HG03139 (cell line): ENCODE measurements around the gene MYL5.
"Not testable (repeated sequence)": the region's sequence is repeated elsewhere in the genome, so short reads cannot be mapped to it uniquely, and the experiment has no call there.

ENCODE experiments used
- ATAC-seq: cut with Tn5 transposase; IDR thresholded peaks from one replicate; pipeline ENCODE4 v1.9.1; 2021; ENCODE audit not compliant: unreplicated experiment

MYL5 gene

DNA sequence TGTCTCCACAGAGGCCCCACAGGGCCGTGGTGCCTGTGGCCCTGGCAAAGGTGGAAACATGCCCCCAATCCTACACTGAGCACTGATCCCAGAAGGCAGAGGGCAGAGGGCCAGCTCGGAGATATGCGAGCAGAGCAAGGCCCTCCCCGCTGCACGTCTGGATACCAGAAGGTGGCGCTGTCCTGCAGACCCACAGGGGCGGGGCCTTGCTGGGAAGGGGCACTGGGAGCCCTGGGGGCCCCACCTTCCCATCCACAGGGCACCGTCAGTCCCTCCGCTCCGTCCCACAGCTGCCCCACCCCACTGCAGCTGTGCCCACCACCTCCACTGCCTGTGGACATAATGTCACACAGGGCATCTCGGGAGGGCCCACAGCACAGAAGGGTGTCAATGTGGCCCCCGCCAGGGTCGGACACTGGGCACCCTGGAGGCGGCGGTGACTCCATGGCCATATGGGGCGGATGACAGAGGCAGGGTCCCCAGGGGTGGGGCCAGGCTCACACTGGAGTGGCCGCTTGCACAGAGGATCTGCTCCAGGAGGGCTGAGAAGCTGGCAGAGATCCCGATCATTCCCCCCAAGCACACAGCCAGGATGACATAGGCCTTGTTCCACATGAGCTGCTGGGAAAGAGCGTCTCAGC is 9.8 kb downstream of the MYL5 start:
- ATAC-seq: no peak

DNA sequence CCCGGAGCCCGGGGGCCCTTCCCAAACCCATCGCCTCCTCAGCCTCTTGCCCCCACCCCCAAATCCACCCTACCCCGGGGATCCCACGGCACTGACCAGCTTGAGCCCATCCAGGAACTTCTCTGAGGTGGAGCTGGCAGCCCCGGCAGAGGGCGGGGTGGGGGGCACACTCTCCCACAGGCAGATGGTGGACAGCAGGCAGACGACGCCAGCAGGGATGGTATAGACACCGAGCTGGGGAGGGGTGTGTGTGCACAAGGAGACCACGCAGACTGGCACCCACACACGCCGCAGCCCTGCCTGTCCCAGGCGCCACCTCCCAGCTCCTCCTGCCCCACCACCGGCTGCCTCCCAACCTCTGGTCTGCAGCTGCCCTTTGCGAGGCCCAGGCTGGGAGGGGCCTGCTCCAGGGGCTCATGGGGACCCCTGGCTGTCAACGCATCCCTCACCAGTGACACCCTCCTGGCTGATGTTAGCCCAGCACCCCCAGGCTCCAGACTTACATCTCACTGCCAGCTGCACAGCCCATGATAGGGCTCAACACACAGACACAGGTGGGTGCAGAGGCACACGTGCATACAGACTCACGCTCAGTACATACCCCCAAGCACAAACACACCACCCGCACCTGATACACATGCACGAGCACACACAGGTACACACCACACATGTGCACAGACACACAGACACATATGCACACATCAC is 10.4 kb downstream of the MYL5 start:
- ATAC-seq: no peak

DNA sequence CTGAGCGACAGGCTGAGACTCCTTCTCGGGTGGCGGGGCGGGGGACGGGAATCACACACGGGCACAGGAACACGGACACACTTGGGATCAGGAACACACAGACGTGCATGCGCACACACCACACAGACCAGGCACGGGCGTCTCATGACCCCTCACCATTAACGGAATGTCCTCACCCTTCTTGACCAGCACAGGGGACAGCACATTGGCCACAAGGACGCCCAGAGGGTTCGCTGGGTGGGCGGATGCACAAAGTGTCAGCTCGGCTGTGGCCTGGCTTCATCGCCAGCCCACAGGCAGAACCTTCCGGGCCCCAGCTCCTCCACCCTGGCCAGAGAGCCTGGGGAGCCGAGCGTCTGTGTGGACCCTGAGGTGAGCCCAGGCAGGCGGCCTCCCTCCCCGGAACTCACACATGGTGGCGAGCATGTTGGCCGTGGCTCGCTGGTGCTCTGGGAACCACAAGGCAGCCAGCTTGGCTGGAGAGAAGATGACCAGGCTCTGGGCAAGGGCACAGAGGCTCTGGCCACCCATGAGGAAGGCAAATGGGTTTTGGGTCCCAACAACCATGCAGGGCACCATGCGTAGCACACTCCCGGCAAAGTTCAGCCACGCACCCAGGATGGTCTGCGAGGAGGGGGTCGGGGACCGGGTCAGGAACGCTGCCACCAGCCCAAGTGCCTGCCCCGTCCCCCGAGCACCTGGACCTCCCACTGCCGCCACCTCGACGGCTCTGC is 11.5 kb downstream of the MYL5 start:
- ATAC-seq: no peak

DNA sequence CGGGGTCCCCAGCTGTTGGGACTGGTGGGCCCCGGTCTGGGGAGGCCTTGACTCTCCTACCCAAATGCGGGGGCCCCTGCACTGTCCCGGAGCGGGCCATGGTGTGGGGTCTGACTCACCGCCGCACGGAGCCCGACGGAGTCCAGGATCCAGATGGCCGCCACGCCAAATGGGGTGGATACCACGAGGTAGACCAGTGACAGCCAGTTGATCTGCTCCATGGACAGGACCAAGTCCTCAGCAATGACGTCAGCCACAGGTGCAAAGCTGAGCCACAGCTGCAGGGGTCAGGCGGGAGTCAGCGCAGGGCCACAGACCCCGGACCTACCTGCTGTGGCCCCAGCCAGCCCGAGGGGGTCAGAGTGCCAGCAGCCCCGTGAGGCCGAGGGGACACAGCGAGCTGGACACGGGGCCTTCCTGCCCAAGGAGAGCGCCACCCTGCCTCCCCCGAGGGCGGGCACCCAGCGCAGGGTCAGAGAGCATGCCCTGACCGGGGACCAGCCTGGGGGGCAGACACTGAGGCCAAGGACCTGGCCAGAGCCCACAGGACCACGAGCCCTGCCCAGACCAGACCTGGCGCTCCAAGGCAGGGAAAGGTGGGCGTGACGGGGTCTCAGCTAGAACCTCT is 12.2 kb downstream of the MYL5 start:
- no peak for ATAC-seq

DNA sequence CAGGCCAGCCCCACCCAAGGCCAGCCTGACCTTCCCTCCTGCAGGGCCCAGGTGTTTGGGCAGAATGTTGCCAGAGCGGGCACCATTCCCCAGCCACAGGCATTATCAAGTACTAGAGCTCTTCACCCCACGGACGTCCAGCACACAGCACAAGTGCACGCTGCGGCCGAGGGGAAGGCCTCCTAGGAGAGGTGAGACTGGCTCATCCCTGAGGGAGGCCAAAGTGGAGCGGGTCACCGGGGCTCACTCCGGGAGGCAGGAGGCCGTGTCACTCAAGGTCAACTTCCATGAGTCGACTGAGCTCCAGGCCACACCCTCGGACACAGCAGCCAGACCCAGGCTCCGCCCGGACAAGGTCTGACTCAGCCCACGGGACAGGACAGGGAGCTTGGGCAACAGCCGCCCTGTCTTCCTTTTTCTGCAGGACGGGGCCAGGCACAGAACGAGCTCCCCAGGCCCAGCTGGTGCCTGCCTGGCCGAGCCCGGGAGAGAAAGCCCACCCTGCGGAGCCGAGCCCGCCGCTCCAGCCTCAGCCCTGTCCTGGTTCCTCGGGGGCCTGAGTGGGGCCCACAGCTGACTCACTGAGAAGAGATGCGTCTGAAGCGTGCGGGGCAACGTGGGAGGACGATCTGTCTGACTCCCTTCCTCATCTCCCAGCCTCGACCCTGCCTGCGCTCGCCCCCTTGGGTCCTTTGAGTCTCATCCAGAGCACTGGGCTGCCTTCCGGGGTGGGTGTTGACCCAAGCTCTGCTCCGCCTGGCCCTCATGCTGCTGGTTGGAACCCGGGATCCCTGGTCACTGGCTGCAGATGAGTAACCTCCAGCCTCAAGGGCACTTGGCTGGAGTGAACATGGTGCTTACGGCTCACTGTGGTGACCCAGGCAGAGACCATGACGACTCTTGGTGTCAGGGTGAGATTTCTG is 13.0 kb downstream of the MYL5 start:
- no peak for ATAC-seq

DNA sequence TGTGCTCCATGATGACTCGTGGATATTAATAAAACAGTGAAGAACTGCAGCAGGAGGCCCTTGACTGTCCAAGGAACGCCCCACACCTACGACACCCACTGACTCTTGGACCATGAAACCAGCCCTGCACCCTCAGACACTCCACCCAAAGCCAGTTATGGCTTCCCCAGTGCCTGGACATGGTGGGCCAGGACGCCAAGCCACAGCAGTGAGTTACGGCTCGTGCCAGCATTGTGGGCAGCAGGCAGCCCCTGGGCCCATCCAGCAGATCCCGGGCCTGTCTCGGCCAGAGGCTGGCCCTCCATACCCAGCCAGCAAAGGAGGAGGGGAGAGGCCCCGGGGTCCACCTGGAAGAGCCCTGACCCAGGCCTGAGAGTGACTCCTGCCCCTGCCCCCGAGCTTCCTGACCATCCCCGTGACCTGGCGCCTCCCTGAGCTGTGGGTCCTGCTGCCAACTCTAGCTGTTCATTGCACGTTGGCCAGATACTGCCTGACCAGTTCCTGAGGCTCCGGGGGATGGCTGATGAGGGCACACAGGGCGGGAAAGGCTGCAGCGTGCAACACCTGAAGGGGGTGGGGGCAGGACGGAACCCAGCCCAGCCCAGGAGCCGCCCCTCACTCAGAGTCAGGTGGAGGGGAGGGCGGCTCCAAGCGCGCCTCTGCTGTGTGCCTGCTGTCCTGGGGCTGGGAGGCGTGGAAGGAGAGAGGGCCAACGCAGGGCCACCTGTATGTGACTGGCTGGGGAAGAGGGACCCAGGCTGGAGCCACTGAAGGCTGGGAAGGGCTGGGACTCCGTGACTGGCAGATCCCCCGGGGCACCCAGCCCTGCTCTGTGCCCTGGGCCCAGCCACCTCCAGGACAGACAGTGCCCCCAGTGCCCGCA is 13.9 kb downstream of the MYL5 start:
- no peak for ATAC-seq

DNA sequence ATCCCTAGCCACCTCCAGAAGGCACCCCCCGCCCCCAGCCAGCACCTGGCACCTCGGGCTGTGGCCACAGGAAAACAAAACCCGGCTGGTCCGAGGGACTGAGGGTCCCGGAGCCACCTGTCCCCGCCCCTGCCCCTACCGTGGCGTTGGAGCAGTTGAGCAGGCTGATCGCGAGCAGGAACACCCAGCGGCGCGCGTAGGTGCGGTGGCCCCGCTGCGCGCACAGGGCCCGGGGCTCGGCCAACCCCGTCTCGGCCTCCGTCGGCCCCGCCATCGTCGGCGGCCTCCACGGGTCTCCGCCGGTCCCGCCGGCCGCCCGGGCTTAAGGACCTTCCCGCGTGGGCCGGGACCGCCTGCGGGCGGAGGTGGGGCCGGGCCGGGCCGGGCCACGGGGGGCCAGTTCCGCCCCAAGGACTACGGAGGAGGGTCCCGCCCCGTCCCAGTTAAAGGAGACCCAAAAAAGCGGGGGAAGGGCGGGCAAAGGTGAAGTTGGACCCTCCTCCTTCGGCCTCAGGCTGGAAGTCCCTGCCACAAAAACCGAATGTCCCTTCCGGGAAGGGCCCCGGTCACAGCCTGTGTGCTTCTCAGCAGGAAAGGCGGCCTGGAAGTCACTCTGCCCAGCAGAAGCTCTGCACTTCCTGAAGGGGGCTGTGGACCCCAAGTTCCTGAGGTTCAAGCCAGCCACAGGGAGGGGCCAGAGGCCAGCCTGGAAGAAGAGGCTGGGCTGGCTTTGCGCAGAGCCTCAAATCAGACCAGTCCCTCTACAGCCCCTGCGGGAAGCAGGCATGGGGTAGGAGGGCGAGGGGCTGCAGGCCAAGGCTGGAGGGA is 14.7 kb downstream of the MYL5 start, which contains the start of gene SLC49A3:
SLC49A3 (minus strand) TSS at position 298 of the 828 bp plus-strand sequence; CDS start at position 274, 24 bp downstream.
- no peak for ATAC-seq

DNA sequence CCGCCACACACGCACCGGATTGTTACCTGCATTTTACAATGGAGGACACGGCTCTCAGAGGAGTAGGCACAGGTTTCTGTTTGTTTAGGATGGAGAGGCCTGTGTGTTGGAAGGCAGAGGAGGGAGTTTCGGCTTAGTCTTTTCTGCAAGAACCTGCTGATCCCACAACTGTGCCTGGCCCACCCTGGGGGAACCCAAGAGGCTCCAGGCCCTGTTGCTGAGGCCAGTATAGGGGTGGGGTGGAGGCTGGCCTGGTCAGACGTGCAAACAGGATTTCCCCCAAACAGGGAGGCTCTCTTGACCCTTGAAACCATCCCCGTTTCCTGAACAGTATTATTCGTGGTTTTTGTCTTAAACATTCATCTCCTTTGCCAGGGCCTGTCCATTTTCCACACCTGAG is 15.4 kb downstream of the MYL5 start:
- no peak for ATAC-seq

DNA sequence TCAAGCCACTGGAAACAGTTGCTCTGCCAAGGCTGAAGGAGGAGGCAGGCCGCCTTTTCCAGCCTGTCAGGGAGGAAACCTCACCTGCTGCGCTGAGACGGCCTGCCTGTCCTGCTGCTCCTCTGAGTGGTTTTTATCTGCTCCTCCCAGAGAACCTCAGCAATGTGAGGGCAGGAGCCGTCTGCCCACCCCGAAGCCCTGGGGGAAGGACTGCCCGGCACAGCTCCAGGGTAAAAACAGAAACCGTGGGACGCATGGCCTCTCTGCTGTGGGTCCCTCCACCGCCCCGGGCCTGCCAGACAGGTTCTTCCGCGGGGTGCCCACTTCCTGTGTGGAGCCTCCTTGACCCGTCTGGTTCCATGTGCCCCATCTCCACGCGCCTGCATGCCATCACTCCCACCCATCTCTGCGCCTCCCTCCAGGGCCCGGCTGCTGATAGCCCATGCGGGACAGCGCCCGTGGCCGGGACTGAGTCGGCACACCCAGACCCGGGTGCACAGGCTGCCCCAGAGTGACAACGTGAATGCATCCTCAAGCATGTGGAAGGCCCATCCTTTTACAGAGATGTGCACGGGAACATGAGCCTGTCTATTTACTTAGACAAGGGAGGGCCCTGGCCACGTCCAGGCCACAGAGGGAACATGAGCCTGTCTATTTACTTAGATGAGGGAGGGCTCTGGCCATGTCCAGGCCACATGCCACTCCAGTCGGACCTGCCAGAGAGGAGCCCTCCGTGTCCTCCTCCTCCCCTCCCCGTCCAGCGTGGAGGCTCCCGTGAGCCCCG is 18.6 kb downstream of the MYL5 start:
- ATAC-seq: no peak

DNA sequence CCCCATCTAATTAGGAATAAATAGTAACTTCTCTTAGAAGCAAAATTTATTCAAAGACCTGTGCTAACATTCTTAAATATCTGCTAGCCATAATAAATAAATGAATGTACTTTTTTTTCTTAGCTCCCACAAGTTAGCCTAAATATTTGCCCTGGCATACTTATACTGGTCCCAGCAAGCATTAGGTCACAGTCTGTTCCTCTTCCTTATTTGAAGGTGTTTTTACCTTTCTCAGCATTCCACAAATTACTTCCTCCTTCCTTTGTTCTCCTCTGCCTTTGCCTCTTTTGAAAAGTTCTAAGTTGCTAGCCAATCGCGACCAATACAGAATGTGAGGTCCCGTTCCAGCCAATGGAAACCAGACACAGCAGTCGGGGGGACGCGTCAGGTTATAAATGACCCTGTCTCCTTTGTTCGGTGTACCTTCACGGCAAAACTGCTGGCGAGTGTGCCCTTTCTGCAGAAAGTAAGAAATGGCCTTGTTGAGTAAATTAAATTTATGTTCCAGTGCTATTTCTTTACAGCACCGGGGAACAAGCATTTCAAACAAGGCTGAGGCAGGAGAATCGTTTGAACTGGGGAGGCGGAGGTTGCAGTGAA is 20.1 kb downstream of the MYL5 start:
- not testable (repeated sequence) for ATAC-seq

DNA sequence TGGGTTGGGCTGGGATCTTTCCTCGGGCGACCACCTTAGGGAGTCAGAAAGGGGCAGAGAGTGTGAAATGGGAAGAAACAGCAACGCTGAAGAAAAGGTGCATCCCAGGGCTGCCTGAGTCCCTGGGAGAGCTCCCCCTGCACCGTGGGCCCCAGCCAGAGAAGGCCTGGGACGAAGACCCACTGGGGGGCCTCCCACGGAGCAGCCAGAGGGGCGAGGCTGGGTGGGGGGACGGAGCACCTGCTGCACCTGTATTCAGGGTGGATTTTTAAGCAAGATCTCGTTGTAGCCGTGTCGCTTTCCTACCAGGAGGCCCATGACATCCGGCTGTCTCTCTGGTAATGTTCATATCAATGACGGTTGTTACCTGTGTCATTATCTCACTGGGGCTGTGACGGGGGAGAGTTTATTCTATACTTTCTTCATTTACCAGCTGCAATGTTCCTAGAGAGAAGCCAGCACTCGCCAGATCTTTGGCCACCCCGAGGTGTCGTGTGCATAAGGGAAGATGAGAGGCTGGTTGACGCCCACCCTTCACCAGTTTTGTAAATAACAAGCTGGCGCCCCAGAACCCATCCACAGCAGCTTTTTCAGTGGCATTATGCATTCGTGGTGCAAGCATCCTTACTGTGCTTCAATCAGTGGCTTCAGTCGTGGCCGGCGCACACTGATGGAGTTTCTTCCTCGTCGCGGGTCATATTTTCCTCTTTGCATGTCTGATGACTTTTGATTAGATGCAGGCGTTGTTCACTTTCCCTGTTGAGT is 25.7 kb downstream of the MYL5 start:
- no peak for ATAC-seq

DNA sequence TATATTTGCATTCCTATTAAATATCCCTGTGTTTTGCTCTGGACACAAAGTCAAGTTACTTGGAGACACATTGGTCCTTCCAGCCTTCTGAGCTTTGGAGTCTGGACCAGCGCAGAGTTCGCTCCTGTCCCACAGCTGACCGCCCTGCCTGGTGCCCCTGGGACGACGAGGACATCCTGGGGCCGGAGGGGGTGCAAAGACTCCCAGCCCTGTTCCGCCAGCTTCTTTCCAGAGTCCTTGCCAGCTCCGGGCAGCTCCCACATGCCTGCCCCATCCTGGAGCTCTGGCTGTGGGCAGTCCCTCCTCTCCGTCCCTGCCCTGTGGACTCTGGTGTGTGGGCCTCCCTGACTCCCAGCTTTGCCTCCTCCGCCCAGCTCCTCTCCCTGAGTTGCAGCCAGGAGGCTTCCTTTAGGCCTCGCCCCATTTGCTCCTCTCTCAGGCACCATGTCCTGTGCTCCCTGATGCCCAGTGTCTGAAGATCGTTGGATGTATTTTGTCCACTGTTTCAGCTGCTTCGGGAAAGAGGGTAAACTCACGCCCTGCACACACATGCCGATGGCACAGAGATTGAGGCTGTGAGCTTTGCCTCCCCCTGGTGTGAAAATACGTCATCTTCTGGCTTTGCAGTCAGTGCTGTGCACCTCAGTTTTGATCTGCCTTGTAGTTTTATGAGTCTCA is 26.4 kb downstream of the MYL5 start:
- no peak for ATAC-seq

DNA sequence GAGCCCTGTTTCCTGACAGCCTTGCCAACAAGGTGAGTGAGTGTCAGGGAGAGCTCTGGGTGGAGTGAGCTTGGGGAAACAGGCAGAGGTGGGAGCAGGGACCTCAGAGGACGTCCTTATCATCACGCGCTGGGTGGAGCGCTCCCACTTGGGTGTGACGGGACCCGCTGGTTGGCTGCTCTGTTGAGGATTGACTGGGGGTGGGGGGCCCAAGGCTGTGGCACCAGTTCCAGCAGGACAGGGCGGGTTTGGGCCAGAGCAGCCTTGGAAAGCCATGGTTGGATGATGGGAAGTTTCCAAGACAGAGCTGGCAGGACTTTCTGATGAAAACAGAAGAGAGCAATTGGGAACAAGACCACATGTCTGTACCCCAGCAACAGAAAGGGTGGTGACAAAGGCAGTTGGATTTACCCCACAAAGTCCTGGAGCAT is 28.3 kb downstream of the MYL5 start:
- ATAC-seq: no peak

DNA sequence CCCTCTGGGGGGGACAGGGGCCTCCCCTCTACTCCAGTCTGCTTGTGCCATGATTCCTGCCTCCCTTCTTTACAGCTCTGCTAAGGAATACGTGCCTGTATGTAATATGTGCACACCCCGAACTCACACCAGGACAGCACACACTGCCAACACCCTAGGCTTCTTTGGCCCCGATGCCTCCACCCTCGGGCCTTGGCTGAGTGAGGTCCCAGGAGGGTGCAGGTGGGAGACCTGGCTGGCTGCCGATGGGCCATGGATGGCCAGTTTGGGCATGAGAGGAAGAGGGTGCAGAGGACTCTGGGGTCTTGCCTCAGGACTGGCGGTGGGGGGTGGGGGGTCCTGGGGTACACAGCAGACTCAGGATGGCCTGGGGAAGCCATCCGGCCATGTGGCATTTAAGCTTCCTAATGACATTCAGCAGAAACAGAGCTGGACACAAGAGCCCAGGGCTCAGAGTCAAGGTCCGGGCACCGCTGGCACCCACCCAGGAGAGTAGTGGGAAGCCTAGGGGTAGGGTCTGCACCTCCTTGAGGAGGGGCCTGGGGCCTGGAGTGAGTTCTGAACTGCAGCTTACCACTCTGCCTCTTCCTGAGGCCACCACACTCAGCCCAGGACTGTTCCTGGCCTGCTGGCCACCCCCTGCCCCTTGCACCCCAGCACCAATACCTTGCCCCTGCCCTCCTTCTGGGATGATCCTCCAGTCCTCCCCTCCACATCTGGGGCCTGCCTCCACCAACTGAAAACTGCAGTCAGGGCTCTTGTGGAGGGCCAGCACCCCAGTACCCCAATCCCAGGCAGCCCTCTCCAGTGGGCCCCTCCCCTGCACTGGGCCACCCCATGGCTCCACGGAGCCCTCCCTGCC is 29.2 kb downstream of the MYL5 start:
- no peak for ATAC-seq

DNA sequence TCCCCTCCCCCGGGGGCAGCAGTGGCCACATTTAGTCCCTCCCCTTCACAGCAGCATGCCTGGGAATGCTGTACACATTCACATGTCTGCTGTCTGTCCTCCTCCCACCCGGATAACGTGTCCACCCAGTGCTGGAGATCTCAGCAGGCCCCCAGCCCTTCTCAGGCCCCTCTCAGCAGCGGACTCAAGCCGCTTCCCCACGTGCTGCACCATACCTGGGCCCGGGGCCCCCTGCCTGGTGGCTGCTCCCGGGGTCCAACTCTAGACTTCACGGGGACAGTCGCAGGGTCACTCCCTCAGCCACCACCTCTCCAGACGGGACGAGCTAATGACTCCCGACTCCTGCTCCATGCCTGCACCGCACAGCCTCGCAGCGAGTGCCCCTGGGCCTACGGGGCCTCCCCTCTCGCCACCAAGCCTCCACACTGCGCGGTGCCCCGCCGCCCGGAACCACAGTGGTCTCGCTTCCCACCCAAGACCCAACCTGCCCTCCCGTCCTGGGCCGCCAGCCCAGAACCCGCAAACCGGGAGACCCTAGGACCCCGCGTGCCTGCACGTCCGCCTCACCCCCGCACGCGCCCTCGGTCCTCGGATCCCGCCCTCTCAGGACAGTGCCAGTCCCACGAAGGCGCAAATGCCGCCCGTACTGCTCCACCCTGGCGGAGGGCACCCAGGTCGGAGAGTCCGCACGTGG is 30.0 kb downstream of the MYL5 start:
- ATAC-seq: no peak
